NCI-H69 (cell line): ENCODE measurements around the gene BNC2.

Experiments used
- DNase-seq: peaks from one replicate; lab custom pipeline; 2025; lab: John Stamatoyannopoulos, UW

BNC2 gene

GRCh38 chr9:16763946-16764345, 106.5 kb downstream of the BNC2 start:
- no peak for DNase-seq

- DNase-seq = no peak
These were observed 114.9 kb downstream of the BNC2 start for GRCh38 chr9:16755467-16756160.

- DNase-seq = no peak
These were observed 115.8 kb downstream of the BNC2 start for GRCh38 chr9:16754662-16755061.

GRCh38 chr9:16753256-16753655, 117.2 kb downstream of the BNC2 start:
- DNase-seq = no peak

GRCh38 chr9:16752601-16753000, 117.9 kb downstream of the BNC2 start:
- DNase-seq = no peak

- DNase-seq = no peak
These were observed 119.9 kb downstream of the BNC2 start for GRCh38 chr9:16750553-16750952.

- DNase-seq = no peak
These were observed 125.1 kb downstream of the BNC2 start for GRCh38 chr9:16745359-16745758.

- no peak for DNase-seq
These were observed 126.1 kb downstream of the BNC2 start for GRCh38 chr9:16744394-16744793.

- no peak for DNase-seq
These were observed 127.1 kb downstream of the BNC2 start for GRCh38 chr9:16743375-16743774.

GRCh38 chr9:16735001-16735400, 135.5 kb downstream of the BNC2 start:
- DNase-seq = no peak

- DNase-seq = peak; percentile 23
These were observed 137.9 kb downstream of the BNC2 start for GRCh38 chr9:16732546-16732945.

GRCh38 chr9:16730162-16730561, 140.3 kb downstream of the BNC2 start:
- DNase-seq = peak; percentile 78

- DNase-seq = peak; percentile 92
These were observed 140.8 kb downstream of the BNC2 start for GRCh38 chr9:16729651-16730050.

GRCh38 chr9:16728137-16728508, 142.3 kb downstream of the BNC2 start:
- DNase-seq = peak; percentile 86

- peak; percentile 86 for DNase-seq
These were observed 142.9 kb downstream of the BNC2 start for GRCh38 chr9:16727452-16728136.

GRCh38 chr9:16726718-16727451, 143.6 kb downstream of the BNC2 start:
- peak; percentile 94 for DNase-seq

- DNase-seq = peak; percentile 68
These were observed 144.4 kb downstream of the BNC2 start for GRCh38 chr9:16726029-16726428.

- peak; percentile 70 for DNase-seq
These were observed 145.4 kb downstream of the BNC2 start for GRCh38 chr9:16725066-16725465.

- peak; percentile 75 for DNase-seq
These were observed 148.5 kb downstream of the BNC2 start for GRCh38 chr9:16721972-16722371.

GRCh38 chr9:16720386-16720785, 150.1 kb downstream of the BNC2 start:
- DNase-seq = no peak

GRCh38 chr9:16719921-16720320, 150.5 kb downstream of the BNC2 start:
- peak; percentile 62 for DNase-seq

- DNase-seq = peak; percentile 23
These were observed 151.5 kb downstream of the BNC2 start for GRCh38 chr9:16718952-16719351.

- no peak for DNase-seq
These were observed 152.2 kb downstream of the BNC2 start for GRCh38 chr9:16718296-16718695.
